ENCODE results near the gene ACKR3. TPM values are rescaled to one million over a fixed set of nuclear protein-coding genes. Genes with fewer than 3 reads are reported as not detected.

ACKR3 gene
- total and polyA plus RNA-seq, 5 donors = 22.5 to 50.1 (median 31.1) TPM

DNA sequence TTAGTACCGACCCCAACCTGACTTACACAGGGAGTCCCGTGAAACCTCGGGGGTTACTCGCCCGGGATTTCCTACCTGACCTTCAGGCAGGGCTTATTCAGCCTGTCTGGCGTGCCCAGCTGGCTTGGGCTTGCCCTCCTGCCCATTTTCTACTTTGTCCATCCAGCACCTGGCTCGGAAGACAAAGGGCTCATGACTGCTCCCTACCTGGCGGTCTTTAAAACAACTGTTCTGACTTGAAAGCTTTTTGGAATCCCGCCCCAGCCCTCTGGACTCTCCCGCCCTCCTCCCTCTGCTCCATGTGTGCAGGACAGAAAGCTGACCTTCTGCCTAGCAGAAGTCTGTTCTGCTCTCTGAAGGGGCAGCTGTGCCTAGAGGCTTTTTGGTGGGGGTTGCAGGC, 43.1 kb downstream of the ACKR3 start:
- no peaks in the 10 kb centered on the region for H3K27me3 ChIP-seq (ENCODE audit: control insufficient read depth, insufficient read depth)
- no peak overlapping the region for H3K4me3 ChIP-seq (ENCODE audit: low read length)
- intact Hi-C loops (cut with DNase I) = no loop called here
- no peak for DNase-seq
- peak in 1 of 2 donors; percentile 19 for ATAC-seq
- no peaks in the 10 kb centered on the region for H3K4me1 ChIP-seq (ENCODE audit: control insufficient read depth, insufficient read depth, low read length)
- WGBS = 92% methylated on average over 10 of the region's 10 CpGs
- no peaks in the 10 kb centered on the region for H3K9me3 ChIP-seq (ENCODE audit: control insufficient read depth, low read length)
- H3K27ac ChIP-seq (ENCODE audit: low read length) = no peak overlapping the region

GRCh38 chr2:236613612-236614011, 44.0 kb downstream of the ACKR3 start:
- no peaks in the 10 kb centered on the region for H3K9me3 ChIP-seq (ENCODE audit: control insufficient read depth, low read length)
- intact Hi-C loops (cut with DNase I) = no loop called here
- no peaks in the 10 kb centered on the region for H3K4me1 ChIP-seq (ENCODE audit: control insufficient read depth, insufficient read depth, low read length)
- H3K4me3 ChIP-seq (ENCODE audit: low read length) = no peak overlapping the region
- WGBS = 82% methylated on average over 4 of the region's 4 CpGs
- DNase-seq (peak in 1 of 3 donors; percentile 4), ATAC-seq (peak in 1 of 2 donors; percentile 24)
- H3K27ac ChIP-seq (ENCODE audit: low read length) = no peak overlapping the region
- no peaks in the 10 kb centered on the region for H3K27me3 ChIP-seq (ENCODE audit: control insufficient read depth, insufficient read depth)

DNA sequence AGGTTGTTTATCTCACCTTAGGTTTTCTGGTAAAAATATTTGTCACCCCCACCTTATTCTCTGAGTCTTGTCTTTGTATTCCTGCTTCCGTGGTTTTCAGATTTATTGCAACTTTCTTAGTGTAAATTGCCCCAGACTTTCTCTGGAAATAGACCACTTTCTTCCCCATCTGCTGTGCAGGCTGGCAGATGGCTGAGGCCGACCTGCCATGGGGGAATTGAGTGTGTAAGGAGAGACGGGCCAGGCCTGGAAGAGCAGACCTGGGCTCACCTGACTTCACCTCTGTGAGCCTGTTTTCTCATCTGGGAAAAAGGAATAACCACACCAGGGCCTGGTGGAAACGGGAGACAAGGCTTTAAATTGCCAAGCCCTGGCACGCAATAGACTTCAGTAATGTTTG, 44.9 kb downstream of the ACKR3 start:
- no peak overlapping the region for H3K27ac ChIP-seq (ENCODE audit: low read length)
- intact Hi-C loops (cut with DNase I) = no loop called here
- H3K4me3 ChIP-seq (ENCODE audit: low read length) = no peak overlapping the region
- H3K27me3 ChIP-seq (ENCODE audit: control insufficient read depth, insufficient read depth) = no peaks in the 10 kb centered on the region
- no peaks in the 10 kb centered on the region for H3K9me3 ChIP-seq (ENCODE audit: control insufficient read depth, low read length)
- peak in 1 of 3 donors; percentile 21 for DNase-seq
- H3K4me1 ChIP-seq (ENCODE audit: control insufficient read depth, insufficient read depth, low read length) = no peaks in the 10 kb centered on the region
- ATAC-seq = no peak
- 89% methylated on average over 5 of the region's 5 CpGs for WGBS

- no peaks in the 10 kb centered on the region for H3K4me1 ChIP-seq (ENCODE audit: control insufficient read depth, insufficient read depth, low read length)
- DNase-seq (no peak), ATAC-seq (no peak)
- no peaks in the 10 kb centered on the region for H3K27me3 ChIP-seq (ENCODE audit: control insufficient read depth, insufficient read depth)
- WGBS = 96% methylated on average over 6 of the region's 6 CpGs
- H3K4me3 ChIP-seq (ENCODE audit: low read length) = no peak overlapping the region
- intact Hi-C loops (cut with DNase I) = no loop called here
- no peaks in the 10 kb centered on the region for H3K9me3 ChIP-seq (ENCODE audit: control insufficient read depth, low read length)
- H3K27ac ChIP-seq (ENCODE audit: low read length) = no peak overlapping the region
Observed at GRCh38 chr2:236616031-236616430, 46.4 kb downstream of the ACKR3 start.

GRCh38 chr2:236616624-236617023, 47.0 kb downstream of the ACKR3 start:
- H3K4me1 ChIP-seq (ENCODE audit: control insufficient read depth, insufficient read depth, low read length) = no peaks in the 10 kb centered on the region
- H3K9me3 ChIP-seq (ENCODE audit: control insufficient read depth, low read length) = no peaks in the 10 kb centered on the region
- no peak overlapping the region for H3K27ac ChIP-seq (ENCODE audit: low read length)
- intact Hi-C loops (cut with DNase I) = no loop called here
- H3K27me3 ChIP-seq (ENCODE audit: control insufficient read depth, insufficient read depth) = no peaks in the 10 kb centered on the region
- WGBS = 94% methylated on average over 7 of the region's 7 CpGs
- H3K4me3 ChIP-seq (ENCODE audit: low read length) = no peak overlapping the region
- ATAC-seq = no peak
- DNase-seq = no peak

DNA sequence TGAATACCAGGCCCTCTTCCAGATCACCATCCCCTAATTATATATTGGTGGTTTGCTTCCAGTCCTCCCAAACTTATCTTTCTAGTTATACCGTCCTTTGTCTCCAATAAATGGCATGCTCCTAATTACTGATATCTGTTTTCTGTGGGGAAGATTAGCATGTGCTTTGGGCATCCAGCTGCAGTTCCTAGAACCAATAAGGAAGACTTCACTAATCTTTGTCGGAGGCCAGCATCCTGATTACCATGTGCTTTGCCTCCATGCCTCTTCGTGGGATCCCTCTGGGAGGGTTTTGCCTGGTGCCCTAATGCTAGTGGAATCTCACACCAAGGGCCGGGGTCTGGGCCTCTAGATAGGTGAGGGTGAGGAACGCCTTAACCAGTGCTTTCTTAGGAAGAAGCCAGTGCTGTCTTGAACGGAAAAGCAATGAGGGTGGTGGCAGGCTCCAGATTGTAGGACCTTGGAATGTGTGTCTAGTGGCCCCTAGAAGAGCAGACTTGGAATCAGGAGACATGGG, 47.7 kb downstream of the ACKR3 start:
- no peak overlapping the region for H3K4me3 ChIP-seq (ENCODE audit: low read length)
- intact Hi-C loops (cut with DNase I) = no loop called here
- peak in 1 of 3 donors; percentile 10 for DNase-seq
- no peak for ATAC-seq
- H3K4me1 ChIP-seq (ENCODE audit: control insufficient read depth, insufficient read depth, low read length) = no peaks in the 10 kb centered on the region
- H3K9me3 ChIP-seq (ENCODE audit: control insufficient read depth, low read length) = no peaks in the 10 kb centered on the region
- no peak overlapping the region for H3K27ac ChIP-seq (ENCODE audit: low read length)
- WGBS = 69% methylated on average over 6 of the region's 6 CpGs
- H3K27me3 ChIP-seq (ENCODE audit: control insufficient read depth, insufficient read depth) = no peaks in the 10 kb centered on the region

- DNase-seq = no peak
- Histone ChIP-seq H3K4me3 (ENCODE audit: low read length) (no peak overlapping the region), H3K9me3 (ENCODE audit: control insufficient read depth, low read length) (no peaks in the 10 kb centered on the region), H3K4me1 (ENCODE audit: control insufficient read depth, insufficient read depth, low read length) (no peaks in the 10 kb centered on the region), H3K27ac (ENCODE audit: low read length) (no peak overlapping the region), H3K27me3 (ENCODE audit: control insufficient read depth, insufficient read depth) (no peaks in the 10 kb centered on the region)
- intact Hi-C loops (cut with DNase I) = no loop called here
- ATAC-seq = no peak
- 87% methylated on average over 10 of the region's 10 CpGs for WGBS
Observed at GRCh38 chr2:236617796-236618195, 48.2 kb downstream of the ACKR3 start.

- intact Hi-C loops (cut with DNase I) = no loop called here
- 85% methylated on average over 7 of the region's 7 CpGs for WGBS
- H3K9me3 ChIP-seq (ENCODE audit: control insufficient read depth, low read length) = no peaks in the 10 kb centered on the region
- H3K27ac ChIP-seq (ENCODE audit: low read length) = no peak overlapping the region
- no peak overlapping the region for H3K4me3 ChIP-seq (ENCODE audit: low read length)
- no peak for ATAC-seq
- no peaks in the 10 kb centered on the region for H3K4me1 ChIP-seq (ENCODE audit: control insufficient read depth, insufficient read depth, low read length)
- DNase-seq = no peak
- no peaks in the 10 kb centered on the region for H3K27me3 ChIP-seq (ENCODE audit: control insufficient read depth, insufficient read depth)
Observed at GRCh38 chr2:236618370-236618769, 48.7 kb downstream of the ACKR3 start.

GRCh38 chr2:236619910-236620612, 50.4 kb downstream of the ACKR3 start:
- DNase-seq = no peak
- Histone ChIP-seq H3K4me3 (ENCODE audit: low read length) (no peak overlapping the region), H3K9me3 (ENCODE audit: control insufficient read depth, low read length) (no peaks in the 10 kb centered on the region), H3K4me1 (ENCODE audit: control insufficient read depth, insufficient read depth, low read length) (no peaks in the 10 kb centered on the region), H3K27ac (ENCODE audit: low read length) (no peak overlapping the region), H3K27me3 (ENCODE audit: control insufficient read depth, insufficient read depth) (no peaks in the 10 kb centered on the region)
- no peak for ATAC-seq
- intact Hi-C loops (cut with DNase I) = no loop called here
- WGBS = 79% methylated on average over 5 of the region's 5 CpGs

- Histone ChIP-seq H3K27me3 (ENCODE audit: control insufficient read depth, insufficient read depth) (no peaks in the 10 kb centered on the region), H3K4me3 (ENCODE audit: low read length) (no peak overlapping the region), H3K9me3 (ENCODE audit: control insufficient read depth, low read length) (no peaks in the 10 kb centered on the region), H3K27ac (ENCODE audit: low read length) (no peak overlapping the region), H3K4me1 (ENCODE audit: control insufficient read depth, insufficient read depth, low read length) (no peaks in the 10 kb centered on the region)
- DNase-seq = no peak
- no peak for ATAC-seq
- intact Hi-C loops (cut with DNase I) = no loop called here
- 87% methylated on average over 15 of the region's 15 CpGs for WGBS
Observed at GRCh38 chr2:236621786-236622185, 52.2 kb downstream of the ACKR3 start.

GRCh38 chr2:236622201-236622600, 52.6 kb downstream of the ACKR3 start:
- 92% methylated on average over 6 of the region's 6 CpGs for WGBS
- Histone ChIP-seq H3K27ac (ENCODE audit: low read length) (no peak overlapping the region), H3K9me3 (ENCODE audit: control insufficient read depth, low read length) (no peaks in the 10 kb centered on the region), H3K27me3 (ENCODE audit: control insufficient read depth, insufficient read depth) (no peaks in the 10 kb centered on the region), H3K4me3 (ENCODE audit: low read length) (no peak overlapping the region), H3K4me1 (ENCODE audit: control insufficient read depth, insufficient read depth, low read length) (no peaks in the 10 kb centered on the region)
- intact Hi-C loops (cut with DNase I) = no loop called here
- no peak for ATAC-seq
- DNase-seq = no peak

DNA sequence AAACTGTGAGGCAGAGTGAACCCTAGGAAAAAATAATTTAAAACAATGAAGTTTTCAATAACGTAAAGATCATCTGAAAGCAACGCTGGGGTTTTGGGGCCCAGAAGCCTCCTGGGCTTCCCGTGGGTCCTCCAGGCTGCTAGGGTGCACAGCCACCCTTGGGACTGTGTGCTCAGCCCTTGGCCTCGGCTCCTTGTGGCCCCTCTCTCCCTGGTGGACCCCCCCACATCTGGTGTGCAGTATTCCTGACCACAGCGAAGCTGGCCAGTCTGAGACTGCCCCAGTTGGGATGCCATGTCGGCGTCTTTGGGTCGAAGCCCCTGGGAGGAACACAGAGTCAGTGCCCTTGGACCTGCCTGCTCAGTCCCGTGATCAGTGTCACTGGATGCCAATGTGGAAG, 53.0 kb downstream of the ACKR3 start:
- H3K9me3 ChIP-seq (ENCODE audit: control insufficient read depth, low read length) = no peaks in the 10 kb centered on the region
- ATAC-seq = no peak
- H3K4me1 ChIP-seq (ENCODE audit: control insufficient read depth, insufficient read depth, low read length) = no peaks in the 10 kb centered on the region
- intact Hi-C loops (cut with DNase I) = no loop called here
- no peak overlapping the region for H3K27ac ChIP-seq (ENCODE audit: low read length)
- DNase-seq = no peak
- WGBS = 86% methylated on average over 9 of the region's 9 CpGs
- H3K4me3 ChIP-seq (ENCODE audit: low read length) = no peak overlapping the region
- H3K27me3 ChIP-seq (ENCODE audit: control insufficient read depth, insufficient read depth) = no peaks in the 10 kb centered on the region
